H9 (cell line): ENCODE data around the gene CTIF. TPM values are rescaled to one million over a fixed set of nuclear protein-coding genes. Genes with fewer than 3 reads are reported as not detected.

ENCODE experiments used
- DNase-seq: peaks from one replicate; pipeline ENCODE4 v3.0.0-alpha.2; 2017
- H2AFZ ChIP-seq: one replicate; pipeline ENCODE4 v1.6.1; 2013; ENCODE audit warnings: mild to moderate bottlenecking, low read length, control low read depth, moderate library complexity
- H2AK5ac ChIP-seq: 2 replicates; pipeline ENCODE4 v1.6.1; 2013; ENCODE audit warnings: low read length, control low read depth, mixed read lengths; ENCODE audit not compliant: insufficient read length
- H2BK120ac ChIP-seq: one replicate; pipeline ENCODE4 v1.6.1; 2013; ENCODE audit warnings: low read depth, mild to moderate bottlenecking, low read length, control low read depth, inconsistent platforms; ENCODE audit not compliant: poor library complexity, severe bottlenecking
- H2BK12ac ChIP-seq: 2 replicates; pipeline ENCODE4 v1.6.1; 2013; ENCODE audit warnings: low read length, control low read depth, mixed read lengths, low read depth; ENCODE audit not compliant: insufficient read length
- H2BK15ac ChIP-seq: 2 replicates; pipeline ENCODE4 v1.6.1; 2013; ENCODE audit warnings: low read depth, low read length, control low read depth
- H2BK20ac ChIP-seq: one replicate; pipeline ENCODE4 v1.6.1; 2013; ENCODE audit warnings: low read depth, mild to moderate bottlenecking, low read length, control low read depth, inconsistent platforms; ENCODE audit not compliant: poor library complexity, severe bottlenecking
- H2BK5ac ChIP-seq: 2 replicates; pipeline ENCODE4 v1.6.1; 2013; ENCODE audit warnings: low read length, control low read depth, mixed read lengths; ENCODE audit not compliant: insufficient read length
- H3K14ac ChIP-seq: 2 replicates; pipeline ENCODE4 v1.6.1; 2013; ENCODE audit warnings: low read length, control low read depth; ENCODE audit not compliant: insufficient read depth
- H3K18ac ChIP-seq: 2 replicates; pipeline ENCODE4 v1.6.1; 2013; ENCODE audit warnings: low read depth, mild to moderate bottlenecking, mixed read lengths, low read length, control low read depth; ENCODE audit not compliant: insufficient read length
- H3K23ac ChIP-seq: 2 replicates; pipeline ENCODE4 v1.6.1; 2013; ENCODE audit warnings: low read length, control low read depth, mixed read lengths, low read depth; ENCODE audit not compliant: insufficient read length
- H3K23me2 ChIP-seq: 2 replicates; pipeline ENCODE4 v1.6.1; 2013; ENCODE audit warnings: low read depth, mild to moderate bottlenecking, mixed read lengths, low read length, control low read depth; ENCODE audit not compliant: insufficient read length, poor library complexity, severe bottlenecking
- H3K27ac ChIP-seq: 2 replicates; pipeline ENCODE4 v1.5.1; 2013; ENCODE audit warnings: low read length, control low read depth, mixed read lengths, low read depth; ENCODE audit not compliant: insufficient read length
- H3K27me3 ChIP-seq: 2 replicates; pipeline ENCODE4 v1.6.1; 2013; ENCODE audit warnings: low read length, control low read depth, inconsistent platforms; ENCODE audit not compliant: insufficient read depth
- H3K4ac ChIP-seq: 2 replicates; pipeline ENCODE4 v1.6.1; 2013; ENCODE audit warnings: low read depth, mild to moderate bottlenecking, control low read depth, inconsistent platforms, low read length, moderate library complexity
- H3K4me1 ChIP-seq: 2 replicates; pipeline ENCODE4 v1.6.1; 2013; ENCODE audit warnings: low read length, control low read depth, inconsistent platforms; ENCODE audit not compliant: insufficient read depth
- H3K4me2 ChIP-seq: 2 replicates; pipeline ENCODE4 v1.6.1; 2013; ENCODE audit warnings: low read length, control low read depth, mixed read lengths; ENCODE audit not compliant: insufficient read length, insufficient read depth
- H3K56ac ChIP-seq: 2 replicates; pipeline ENCODE4 v1.6.1; 2013; ENCODE audit warnings: low read depth, mild to moderate bottlenecking, mixed read lengths, low read length, control low read depth; ENCODE audit not compliant: insufficient read length
- H3K79me1 ChIP-seq: 2 replicates; pipeline ENCODE4 v1.6.1; 2013; ENCODE audit warnings: low read depth, mild to moderate bottlenecking, moderate library complexity, low read length, control low read depth, inconsistent platforms; ENCODE audit not compliant: insufficient read depth, poor library complexity, severe bottlenecking
- H3K79me2 ChIP-seq: 2 replicates; pipeline ENCODE4 v1.6.1; 2013; ENCODE audit warnings: low read length, control low read depth, inconsistent platforms; ENCODE audit not compliant: insufficient read depth
- H3K9ac ChIP-seq: 2 replicates; pipeline ENCODE4 v1.6.1; 2013; ENCODE audit warnings: low read length, control low read depth, mixed read lengths; ENCODE audit not compliant: insufficient read length; ENCODE audit errors: extremely low read depth
- H3K9me3 ChIP-seq: one replicate; pipeline ENCODE4 v1.6.1; 2013; ENCODE audit warnings: low read depth, low read length, inconsistent platforms; ENCODE audit not compliant: control insufficient read depth
- H3T11ph ChIP-seq: one replicate; pipeline ENCODE4 v1.6.1; 2013; ENCODE audit warnings: mild to moderate bottlenecking, low read length, control low read depth, inconsistent platforms
- H4K20me1 ChIP-seq: one replicate; pipeline ENCODE4 v1.6.1; 2013; ENCODE audit not compliant: control insufficient read depth, insufficient read length, insufficient read depth
- H4K5ac ChIP-seq: 2 replicates; pipeline ENCODE4 v1.6.1; 2013; ENCODE audit warnings: low read depth, mild to moderate bottlenecking, mixed read lengths, low read length, control low read depth; ENCODE audit not compliant: insufficient read length
- H4K8ac ChIP-seq: replicated peaks from 2 replicates; pipeline ENCODE4 v1.6.1; 2013; ENCODE audit warnings: low read length, control low read depth, mixed read lengths, low read depth; ENCODE audit not compliant: insufficient read length
- H4K91ac ChIP-seq: 2 replicates; pipeline ENCODE4 v1.6.1; 2013; ENCODE audit warnings: low read depth, mild to moderate bottlenecking, moderate library complexity, mixed read lengths, low read length, control low read depth; ENCODE audit not compliant: insufficient read length
- H3K27ac Mint-ChIP-seq, 3 experiments: 2 replicates in 2 of 3; 3 replicates in 1 of 3; pipeline ENCODE4 v1.8.0; 2020 to 2021; ENCODE audit warnings: mixed read lengths in 3 of 3, mild to moderate bottlenecking in 1 of 3, moderate library complexity in 1 of 3
- H3K27me3 Mint-ChIP-seq: 2 replicates; pipeline ENCODE4 v1.8.0; 2021; ENCODE audit warnings: low read depth, mild to moderate bottlenecking, moderate library complexity, mixed read lengths
- H3K36me3 Mint-ChIP-seq, 3 experiments: 2 replicates in 2 of 3; 3 replicates in 1 of 3; pipeline ENCODE4 v1.8.0; 2020 to 2021; ENCODE audit warnings: low read depth in 3 of 3, mixed read lengths in 3 of 3; ENCODE audit not compliant: insufficient read depth in 1 of 3
- H3K4me1 Mint-ChIP-seq, 2 experiments: 2 replicates each; pipeline ENCODE4 v1.8.0; 2020; ENCODE audit warnings: mixed read lengths in 2 of 2
- H3K4me3 Mint-ChIP-seq, 2 experiments: 2 replicates in 1 of 2; 3 replicates in 1 of 2; pipeline ENCODE4 v1.8.0; 2020 to 2021; ENCODE audit warnings: mild to moderate bottlenecking in 2 of 2, mixed read lengths in 2 of 2, moderate library complexity in 1 of 2
- H3K9me3 Mint-ChIP-seq, 2 experiments: 2 replicates in 1 of 2; 3 replicates in 1 of 2; pipeline ENCODE4 v1.8.0; 2020; ENCODE audit warnings: mild to moderate bottlenecking in 2 of 2, mixed read lengths in 2 of 2, moderate library complexity in 1 of 2
- CTCF ChIP-seq: fragments of 200-600 bp; sonication (generic); conservative IDR thresholded peaks from 3 replicates; pipeline ENCODE4 v1.8.0; 2021; ENCODE audit warnings: antibody characterized with exemption, mild to moderate bottlenecking
- WGBS: extraction: QIAGEN DNeasy Blood & Tissue Kit; methylation state at CpG from one replicate; pipeline ENCODE4 v1.1.7; 2013; ENCODE audit warnings: missing lambda C conversion rate, low lambda C conversion rate, mixed read lengths; ENCODE audit not compliant: insufficient read length; ENCODE audit errors: extremely low coverage; 5-methylcytosine and 5-hydroxymethylcytosine counted together
- total RNA-seq: library from RNA; stranded (reverse); gene quantifications from 2 replicates; pipeline ENCODE4 v1.2.1, GENCODE V29; 2021

CTIF gene
- total RNA-seq, 1 experiment from 2014 or later = 15.8 TPM

GRCh38 chr18:48541747-48542400, 3.0 kb downstream of the CTIF start:
- H3K27ac ChIP-seq = no peak overlapping the region
- Mint-ChIP-seq H3K27me3 (peaks cover 49% of the 10 kb centered on the region), H3K36me3 (peaks cover 0 to 3% (median 0%) of the 10 kb centered on the region in 3 experiments; a peak in 2 of 7 replicates), H3K27ac (no peak overlapping the region), H3K4me1 (peaks cover 56 to 59% of the 10 kb centered on the region in 2 experiments), H3K4me3 (peak overlapping the region; percentile 77 to 79), H3K9me3 (no peaks in the 10 kb centered on the region)
- H3K23me2 ChIP-seq = peaks cover 23% of the 10 kb centered on the region
- H3K9me3 ChIP-seq = no peaks in the 10 kb centered on the region
- H3K4me1 ChIP-seq = peaks cover 31% of the 10 kb centered on the region; the same call in 1 of the 2 replicates
- no peak overlapping the region for H3K56ac ChIP-seq
- H2BK12ac ChIP-seq = no peak overlapping the region
- H2BK20ac ChIP-seq = no peak overlapping the region
- TF ChIP-seq CTCF = no peak
- H3K14ac ChIP-seq = no peak overlapping the region
- H2BK5ac ChIP-seq = no peak overlapping the region
- H3K4me2 ChIP-seq = peak overlapping the region; percentile 42
- H2BK15ac ChIP-seq = no peak overlapping the region
- no peaks in the 10 kb centered on the region for H3K79me2 ChIP-seq
- H3K4ac ChIP-seq = no peak overlapping the region
- no peak overlapping the region for H4K91ac ChIP-seq
- no peak overlapping the region for H3K18ac ChIP-seq
- no CpG with 5 or more reads among the region's 4 CpGs for WGBS
- no peak overlapping the region for H3T11ph ChIP-seq
- no peak for DNase-seq
- H2AK5ac ChIP-seq = no peak overlapping the region
- no peaks in the 10 kb centered on the region for H3K27me3 ChIP-seq
- H3K9ac ChIP-seq = no peak overlapping the region
- H4K5ac ChIP-seq = no peak overlapping the region
- no peak overlapping the region for H3K23ac ChIP-seq
- H4K8ac ChIP-seq = no peak overlapping the region
- H2AFZ ChIP-seq = no peak overlapping the region
- peaks cover 4% of the 10 kb centered on the region for H3K79me1 ChIP-seq
- H4K20me1 ChIP-seq = no peaks in the 10 kb centered on the region
- H2BK120ac ChIP-seq = no peak overlapping the region
